Gastroesophageal sphincter (tissue), 3 donors: ENCODE measurements around the gene SPATA16.

Experiments used
- CTCF ChIP-seq, 4 experiments: fragments of 200-600 bp in 2 of 4; fragments of 450-650 bp in 2 of 4; sonication (generic) in 1 of 4; IDR thresholded peaks; one replicate each; pipeline ENCODE4 v1.5.1; 2017 to 2019; ENCODE audit warnings: antibody characterized with exemption in 4 of 4, mild to moderate bottlenecking in 2 of 4, moderate library complexity in 2 of 4
- POLR2A ChIP-seq, 2 donors: fragments of 450-650 bp; IDR thresholded peaks; one replicate each; pipeline ENCODE4 v1.6.1; 2017; ENCODE audit warnings: antibody characterized with exemption in 2 of 2, mild to moderate bottlenecking in 2 of 2, moderate library complexity in 1 of 2
- POLR2AphosphoS5 ChIP-seq: sonication (generic); formaldehyde crosslinking; IDR thresholded peaks from one replicate; pipeline ENCODE4 v1.6.1; 2017; ENCODE audit warnings: antibody characterized with exemption

GRCh38 chr3:173092038-173092437 is 49.0 kb downstream of the SPATA16 start:
- TF ChIP-seq CTCF (IDR thresholded peaks at IDR 0.05) (no peak), POLR2AphosphoS5 (no peak), POLR2A (IDR thresholded peaks at IDR 0.05) (no peak)
